OCI-LY3 (cell line): Measurements from ENCODE around the gene MUC5B.
"Not testable (repeated sequence)": the region's sequence is repeated elsewhere in the genome, so short reads cannot be mapped to it uniquely, and the experiment has no call there.

Source experiments
- H2AFZ ChIP-seq: fragments of 200-600, 300-600 bp; shearing (Covaris generic); 2 replicates; pipeline ENCODE4 v1.6.0; 2014; ENCODE audit warnings: antibody characterized with exemption, low read depth, low read length
- H3K27ac ChIP-seq: fragments of 200-600, 300-600 bp; sonication (generic); 2 replicates; pipeline ENCODE4 v1.5.1; 2014; ENCODE audit warnings: mild to moderate bottlenecking, low read length, moderate library complexity, mixed read lengths
- H3K27me3 ChIP-seq: fragments of 200-600, 300-600 bp; sonication (generic); 2 replicates; pipeline ENCODE4 v1.6.1; 2014; ENCODE audit warnings: low read depth, low read length, mixed read lengths
- H3K36me3 ChIP-seq: fragments of 200-600, 300-600 bp; sonication (generic); replicated peaks from 2 replicates; pipeline ENCODE3; 2014; ENCODE audit warnings: low read depth, low read length, mixed read lengths
- H3K4me1 ChIP-seq: fragments of 300-600, 200-600 bp; sonication (generic); 2 replicates; pipeline ENCODE4 v1.6.1; 2014; ENCODE audit warnings: low read length, mixed read lengths
- H3K4me2 ChIP-seq: fragments of 200-600, 300-600 bp; sonication (generic); 2 replicates; pipeline ENCODE4 v1.6.1; 2014; ENCODE audit warnings: low read length, mixed read lengths
- H3K4me3 ChIP-seq: fragments of 300-600, 200-600 bp; sonication (generic); 2 replicates; pipeline ENCODE4 v1.5.1; 2014; ENCODE audit warnings: antibody characterized with exemption, mild to moderate bottlenecking, low read length, moderate library complexity
- H3K79me2 ChIP-seq: fragments of 300-600, 200-600 bp; shearing (Covaris generic); 2 replicates; pipeline ENCODE4 v1.6.1; 2014; ENCODE audit warnings: mild to moderate bottlenecking, low read length, mixed read lengths
- H3K9ac ChIP-seq: fragments of 300-600, 200-600 bp; shearing (Covaris generic); 2 replicates; pipeline ENCODE4 v1.6.0; 2014; ENCODE audit warnings: mild to moderate bottlenecking, low read length, moderate library complexity
- H3K9me3 ChIP-seq: fragments of 200-600, 300-600 bp; shearing (Covaris generic); 2 replicates; pipeline ENCODE4 v1.6.1; 2014; ENCODE audit warnings: low read length, mixed read lengths; ENCODE audit not compliant: insufficient read depth
- H4K20me1 ChIP-seq: fragments of 200-600, 300-600 bp; sonication (generic); 2 replicates; pipeline ENCODE4 v1.6.1; 2016; ENCODE audit warnings: low read length, mixed read lengths; ENCODE audit not compliant: insufficient read depth
- EZH2phosphoT487 ChIP-seq: fragments of 200-600 bp; shearing (Covaris generic); IDR thresholded peaks from 2 replicates; pipeline ENCODE4 v1.6.1; 2018; ENCODE audit warnings: antibody characterized with exemption, mixed run types, low read depth
- TF ChIP-seq, protein P1 (sequence below): fragments of 200-600, 300-600 bp; sonication (generic); IDR thresholded peaks from 2 replicates; pipeline ENCODE4 v1.5.1; 2014; ENCODE audit warnings: antibody characterized with exemption, low read length, low read depth

The MUC5B gene

DNA sequence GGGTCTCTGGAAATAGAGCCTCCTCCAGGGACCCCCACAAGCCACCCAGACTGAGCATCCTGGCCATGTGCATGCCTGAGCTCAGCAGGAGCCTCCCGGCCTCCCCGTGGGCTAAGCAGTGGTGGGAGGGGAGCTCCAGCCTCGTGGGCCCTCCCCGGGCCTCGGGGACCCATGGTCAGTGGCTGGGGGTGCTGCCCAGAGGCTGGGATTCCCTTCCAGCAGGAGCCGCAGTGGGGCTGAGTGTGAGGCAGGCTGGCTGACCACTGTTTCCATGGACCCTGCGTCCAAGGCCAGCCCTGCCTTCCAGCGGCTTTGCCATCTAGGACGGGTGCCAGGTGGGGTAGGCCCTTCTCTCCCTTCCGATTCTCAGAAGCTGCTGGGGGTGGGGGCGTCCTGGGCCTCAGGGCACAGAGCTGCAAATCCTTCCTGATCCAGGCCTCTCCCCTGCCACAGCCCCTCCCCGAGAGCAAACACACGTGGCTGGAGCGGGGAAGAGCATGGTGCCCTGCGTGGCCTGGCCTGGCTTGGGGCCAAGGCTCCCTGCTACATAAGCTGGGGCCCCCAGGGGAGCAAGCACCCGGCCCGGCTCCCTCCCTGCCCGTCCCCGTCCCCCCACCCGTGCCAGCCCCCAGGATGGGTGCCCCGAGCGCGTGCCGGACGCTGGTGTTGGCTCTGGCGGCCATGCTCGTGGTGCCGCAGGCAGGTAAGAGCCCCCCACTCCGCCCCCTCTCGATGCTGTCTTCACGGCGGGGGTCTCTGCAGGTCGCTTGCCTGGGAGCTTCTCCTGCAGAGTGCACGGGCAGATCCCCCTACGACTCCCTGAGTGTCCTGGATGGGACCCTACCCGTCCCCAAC lies at the start of gene MUC5B:
TSS of gene MUC5B (plus strand) at position 576 of the 855 bp plus-strand sequence. CDS start at position 634, 58 bp downstream.
- Histone ChIP-seq H3K27me3 (no peaks in the 10 kb centered on the region), H3K4me2 (no peak within 1 kb of the TSS), H3K9me3 (no peaks in the 10 kb centered on the region), H4K20me1 (no peaks in the 10 kb centered on the region), H3K4me3 (no peak within 1 kb of the TSS), H3K9ac (no peak within 1 kb of the TSS), H3K4me1 (no peaks in the 10 kb centered on the region), H2AFZ (no peak within 1 kb of the TSS), H3K27ac (no peak within 1 kb of the TSS), H3K36me3 (no peaks in the 10 kb centered on the region), H3K79me2 (no peaks in the 10 kb centered on the region)
- TF ChIP-seq EZH2phosphoT487, result no peak

GRCh38 chr11:1173396-1173795 lies 49.5 kb upstream of the MUC5B start:
- H3K9ac ChIP-seq, H3K79me2 ChIP-seq, H3K4me2 ChIP-seq, H3K27ac ChIP-seq, H3K36me3 ChIP-seq, H2AFZ ChIP-seq, H3K4me1 ChIP-seq, H3K4me3 ChIP-seq, H4K20me1 ChIP-seq, H3K9me3 ChIP-seq, H3K27me3 ChIP-seq: not testable (repeated sequence)

- Histone ChIP-seq H3K27ac (no peak overlapping the region), H3K4me2 (no peak overlapping the region), H3K4me3 (no peak overlapping the region), H3K27me3 (no peaks in the 10 kb centered on the region), H3K79me2 (no peaks in the 10 kb centered on the region), H4K20me1 (no peaks in the 10 kb centered on the region), H3K9ac (no peak overlapping the region), H3K9me3 (no peaks in the 10 kb centered on the region), H3K36me3 (no peaks in the 10 kb centered on the region), H3K4me1 (no peaks in the 10 kb centered on the region), H2AFZ (no peak overlapping the region)
- TF ChIP-seq, protein P1, sequence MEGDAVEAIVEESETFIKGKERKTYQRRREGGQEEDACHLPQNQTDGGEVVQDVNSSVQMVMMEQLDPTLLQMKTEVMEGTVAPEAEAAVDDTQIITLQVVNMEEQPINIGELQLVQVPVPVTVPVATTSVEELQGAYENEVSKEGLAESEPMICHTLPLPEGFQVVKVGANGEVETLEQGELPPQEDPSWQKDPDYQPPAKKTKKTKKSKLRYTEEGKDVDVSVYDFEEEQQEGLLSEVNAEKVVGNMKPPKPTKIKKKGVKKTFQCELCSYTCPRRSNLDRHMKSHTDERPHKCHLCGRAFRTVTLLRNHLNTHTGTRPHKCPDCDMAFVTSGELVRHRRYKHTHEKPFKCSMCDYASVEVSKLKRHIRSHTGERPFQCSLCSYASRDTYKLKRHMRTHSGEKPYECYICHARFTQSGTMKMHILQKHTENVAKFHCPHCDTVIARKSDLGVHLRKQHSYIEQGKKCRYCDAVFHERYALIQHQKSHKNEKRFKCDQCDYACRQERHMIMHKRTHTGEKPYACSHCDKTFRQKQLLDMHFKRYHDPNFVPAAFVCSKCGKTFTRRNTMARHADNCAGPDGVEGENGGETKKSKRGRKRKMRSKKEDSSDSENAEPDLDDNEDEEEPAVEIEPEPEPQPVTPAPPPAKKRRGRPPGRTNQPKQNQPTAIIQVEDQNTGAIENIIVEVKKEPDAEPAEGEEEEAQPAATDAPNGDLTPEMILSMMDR, result no peak
- no peak for TF ChIP-seq EZH2phosphoT487
Measured at GRCh38 chr11:1174441-1175370, 48.2 kb upstream of the MUC5B start.

DNA sequence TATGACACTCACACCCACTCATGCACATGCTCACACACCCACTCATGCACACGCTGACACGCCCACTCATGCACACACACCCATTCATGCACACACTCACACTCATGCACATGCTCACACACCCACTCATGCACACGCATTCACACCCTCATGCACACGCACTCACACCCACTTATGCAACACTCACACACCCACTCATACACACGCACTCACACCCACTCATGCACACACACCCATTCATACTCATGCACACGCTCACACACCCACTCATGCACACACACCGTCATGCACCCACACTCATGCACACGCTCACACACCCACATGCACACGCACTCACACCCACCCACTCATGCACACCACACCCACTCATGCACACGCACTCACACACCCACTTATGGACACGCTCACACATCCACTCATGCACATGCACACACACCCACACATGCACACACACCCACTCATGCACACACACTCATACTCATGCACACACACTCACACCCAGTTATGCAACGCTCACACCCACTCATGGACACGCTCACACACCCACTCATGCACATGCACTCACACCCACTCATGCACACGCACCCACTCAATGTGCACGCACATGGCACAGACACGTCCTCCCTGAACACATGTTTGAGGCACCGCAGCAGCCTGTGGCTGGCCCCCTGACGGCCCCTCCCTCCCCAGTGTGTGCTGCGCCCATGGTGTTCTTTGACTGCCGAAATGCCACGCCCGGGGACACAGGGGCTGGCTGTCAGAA lies 47.2 kb upstream of the MUC5B start:
- Histone ChIP-seq H3K27me3 (no peaks in the 10 kb centered on the region), H3K9me3 (no peaks in the 10 kb centered on the region), H3K9ac (no peak overlapping the region), H2AFZ (no peak overlapping the region), H3K4me2 (no peak overlapping the region), H4K20me1 (no peaks in the 10 kb centered on the region), H3K79me2 (no peaks in the 10 kb centered on the region), H3K4me3 (no peak overlapping the region), H3K4me1 (no peaks in the 10 kb centered on the region), H3K36me3 (no peaks in the 10 kb centered on the region), H3K27ac (no peak overlapping the region)
- TF ChIP-seq, protein P1, result no peak
- TF ChIP-seq EZH2phosphoT487, result no peak
